K562 (cell line): ENCODE measurements around the gene CNKSR2. TPM values are rescaled to one million over a fixed set of nuclear protein-coding genes. Genes with fewer than 3 reads are reported as not detected.

Experiments used
- ATAC-seq: fragments of 200-7000 bp; cut with Tn5 transposase; 3 replicates; pipeline ENCODE4 v1.9.1; 2020; ENCODE audit warnings: moderate library complexity
- BruUV-seq: library from RNA; stranded (reverse); fragments of 400-500 nt; replicated peaks from 2 replicates; lab custom pipeline; 2021; lab: Mats Ljungman, UMichigan
- CTCF ChIA-PET: fragments of 300-600 bp; formaldehyde crosslinking; extraction: SDS; loops from one replicate; lab custom pipeline; 2021; ENCODE audit warnings: low intra/inter-chr PET ratio; lab: Yijun Ruan, JAX
- POLR2A ChIA-PET: fragments of 300-600, 350-650 bp; sonication (Branson Sonifier 250); formaldehyde crosslinking; extraction: SDS; loops from one replicate; lab custom pipeline; 2021; ENCODE audit warnings: antibody characterized with exemption, inconsistent platforms; lab: Yijun Ruan, JAX
- DNase-seq, 4 experiments: peaks; one replicate each; pipeline versions ENCODE4 v3.0.0 to v3.0.0-alpha.2; 2011 to 2018; ENCODE audit warnings: low spot score in 3 of 4, mixed read lengths in 3 of 4; ENCODE audit errors: extremely low read depth in 1 of 4
- FAIRE-seq: peaks from 2 replicates; lab custom pipeline; 2011; peaks lifted over from hg19 to GRCh38; lab: Jason Lieb, UNC
- H2AFZ ChIP-seq: 2 replicates; pipeline ENCODE4 v1.6.0; 2011; ENCODE audit warnings: low read depth, low read length, control low read depth, inconsistent platforms
- H3K27ac ChIP-seq: fragments of 200-600 bp; 3 replicates; pipeline ENCODE4 v1.8.0; 2011; ENCODE audit warnings: low read depth, mild to moderate bottlenecking, control low read depth, inconsistent platforms, low read length, moderate library complexity, mixed read lengths; ENCODE audit errors: extremely low read depth
- H3K27me3 ChIP-seq, 2 experiments: fragments of 300-600 bp in 1 of 2; 2 replicates in 1 of 2; 3 replicates in 1 of 2; pipeline versions ENCODE4 v1.6.0 to v1.8.0; 2011; ENCODE audit warnings: inconsistent platforms in 2 of 2, low read length in 2 of 2, mild to moderate bottlenecking in 1 of 2, mixed read lengths in 1 of 2, moderate library complexity in 1 of 2; ENCODE audit not compliant: control insufficient read depth in 2 of 2, insufficient read depth in 2 of 2
- H3K36me3 ChIP-seq: fragments of 300-600 bp; 3 replicates; pipeline ENCODE4 v1.8.0; 2011; ENCODE audit warnings: mild to moderate bottlenecking, low read length, inconsistent platforms; ENCODE audit not compliant: control insufficient read depth, insufficient read depth
- H3K4me1 ChIP-seq, 2 experiments: fragments of 200-600 bp in 1 of 2; replicated peaks in 1 of 2; 2 replicates in 1 of 2; 3 replicates in 1 of 2; pipeline versions ENCODE4 v1.5.1 to v1.8.0; 2011; ENCODE audit warnings: inconsistent platforms in 2 of 2, low read length in 2 of 2, mild to moderate bottlenecking in 1 of 2, mixed read lengths in 1 of 2, moderate library complexity in 1 of 2; ENCODE audit not compliant: control insufficient read depth in 2 of 2, insufficient read depth in 2 of 2
- H3K4me2 ChIP-seq: 2 replicates; pipeline ENCODE4 v1.6.1; 2011; ENCODE audit warnings: low read length, control low read depth, inconsistent platforms, mixed read lengths; ENCODE audit not compliant: insufficient read depth
- H3K4me3 ChIP-seq: fragments of 200-600 bp; sonication (generic), shearing (Covaris generic); 2 replicates; pipeline ENCODE4 v1.5.1; 2016; ENCODE audit warnings: control low read depth, inconsistent platforms
- H3K79me2 ChIP-seq: fragments of 200-600 bp; 3 replicates; pipeline ENCODE4 v1.8.0; 2011; ENCODE audit warnings: low read length, inconsistent platforms; ENCODE audit not compliant: control insufficient read depth, insufficient read depth
- H3K9ac ChIP-seq, 2 experiments: 2 replicates each; pipeline versions ENCODE4 v1.6.0 to v1.6.1; 2011; ENCODE audit warnings: low read depth in 2 of 2, low read length in 2 of 2, control low read depth in 1 of 2, inconsistent platforms in 1 of 2, mild to moderate bottlenecking in 1 of 2, mixed read lengths in 1 of 2; ENCODE audit not compliant: insufficient read depth in 1 of 2
- H3K9me1 ChIP-seq: one replicate; pipeline ENCODE4 v1.6.0; 2011; ENCODE audit warnings: inconsistent platforms, mild to moderate bottlenecking, low read length, moderate library complexity; ENCODE audit not compliant: control insufficient read depth, insufficient read depth
- H3K9me3 ChIP-seq: replicated peaks from 2 replicates; pipeline ENCODE4 v1.5.1; 2011; ENCODE audit warnings: low read depth, low read length, inconsistent platforms; ENCODE audit not compliant: control insufficient read depth, insufficient read depth
- H4K20me1 ChIP-seq: replicated peaks from 2 replicates; pipeline ENCODE4 v1.6.1; 2011; ENCODE audit warnings: low read length, inconsistent platforms, mixed read lengths; ENCODE audit not compliant: control insufficient read depth, insufficient read depth
- CBX1 ChIP-seq: sonication (generic); IDR thresholded peaks from 2 replicates; pipeline ENCODE4 v1.6.1; 2016; ENCODE audit warnings: antibody characterized with exemption, low read depth, mild to moderate bottlenecking
- FOXK1 ChIP-seq: sonication (generic); formaldehyde crosslinking; IDR thresholded peaks from 2 replicates; pipeline ENCODE4 v1.8.0; 2022; ENCODE audit warnings: missing genetic modification reagents, mild to moderate bottlenecking, borderline replicate concordance
- KAT7 ChIP-seq: sonication (generic); formaldehyde crosslinking; IDR thresholded peaks from 2 replicates; pipeline ENCODE4 v1.8.0; 2022; ENCODE audit warnings: missing genetic modification reagents, mild to moderate bottlenecking, borderline replicate concordance
- ZFP1 ChIP-seq: fragments of 450-650 bp; formaldehyde crosslinking; IDR thresholded peaks from 2 replicates; pipeline ENCODE4 v1.4.0; 2020; ENCODE audit warnings: mild to moderate bottlenecking, mixed read lengths
- ZNF408 ChIP-seq: fragments of 250-450 bp; sonication (Bioruptor Pico); IDR thresholded peaks from 2 replicates; pipeline ENCODE4 v1.4.0; 2020; ENCODE audit warnings: low read depth, mild to moderate bottlenecking, moderate library complexity
- WGBS: fragments of 100-300 bp; shearing (Covaris generic); methylation state at CpG from one replicate; pipeline ENCODE4 v1.1.6; 2016; ENCODE audit warnings: low coverage, mixed read lengths; ENCODE audit not compliant: insufficient coverage; ENCODE audit errors: missing lambda C conversion rate; 5-methylcytosine and 5-hydroxymethylcytosine counted together
- in situ Hi-C: fragments of 300-500 bp; cut with MboI; formaldehyde crosslinking; loops from 4 replicates; pipeline ENCODE4 v1.15.0; 2018; ENCODE audit warnings: inconsistent platforms, mixed read lengths
- intact Hi-C: fragments of 100-400 bp; cut with micrococcal nuclease; formaldehyde crosslinking; loops from 2 replicates; pipeline ENCODE4 v1.14.2; 2022
- polyA plus RNA-seq, 8 experiments: library from polyadenylated mRNA; depleted of rRNA in 4 of 8; stranded (reverse) in 5 of 8; unstranded in 3 of 8; fragments of >200 nt; fragmentation: Nextera tagmentation in 2 of 8; fragmentation: Illumina TruSeq in 1 of 8; extraction: Ambion mirVana in 2 of 8; extraction: Trizol in 1 of 8; gene quantifications; 2 replicates each; pipeline versions ENCODE4 v1.2.1 to v1.2.3, GENCODE V29; 2011 to 2014; ENCODE audit warnings: inconsistent platforms in 1 of 8, missing spikeins in 1 of 8
- total RNA-seq, 7 experiments: library from RNA; depleted of rRNA in 6 of 7; stranded (reverse); fragments of >200 nt in 6 of 7; fragmentation: Illumina TruSeq in 2 of 7; extraction: Trizol in 2 of 7; gene quantifications; 2 replicates each; pipeline versions ENCODE4 v1.2.1 to v1.2.3, GENCODE V29; 2011 to 2021; ENCODE audit warnings: low replicate concordance in 1 of 7

CNKSR2 gene
- total and polyA plus RNA-seq, 9 of the 15 experiments (the other 6 are each of a cell fraction or from before 2014, with no cell fraction given): not detected

DNA sequence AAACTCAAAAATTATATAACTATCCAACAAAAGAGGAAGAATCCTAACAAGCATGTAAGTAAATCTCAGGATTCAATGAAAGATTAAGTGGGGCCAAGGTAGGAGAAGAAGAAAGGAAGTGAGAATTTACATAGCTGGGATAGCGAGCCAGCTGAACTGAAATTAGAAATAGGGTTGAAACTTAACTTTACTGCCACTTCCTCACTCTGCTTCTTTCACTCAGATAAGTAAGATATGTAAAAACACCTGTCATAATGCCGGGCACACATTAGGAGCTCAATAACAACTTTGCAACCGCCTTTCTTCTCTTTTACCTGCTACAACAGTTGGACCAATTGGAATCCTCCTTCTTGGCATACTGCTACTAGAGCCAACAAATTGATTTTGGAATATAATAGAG is 129.4 kb downstream of the CNKSR2 start:
- no peaks in the 10 kb centered on the region for H3K9me1 ChIP-seq
- no peak overlapping the region for H2AFZ ChIP-seq
- no peak for DNase-seq
- H3K4me3 ChIP-seq: no peak overlapping the region
- no peak overlapping the region for H3K4me2 ChIP-seq
- in situ Hi-C loops (no loop called here), intact Hi-C loops (no loop called here)
- no peaks in the 10 kb centered on the region for H3K36me3 ChIP-seq
- ATAC-seq: no peak
- BruUV-seq: no TSS peak
- TF ChIP-seq FOXK1 (CRISPR knock-in tag): no peak
- H3K4me1 ChIP-seq: no peaks in the 10 kb centered on the region
- ChIA-PET CTCF (no interaction called here), POLR2A (no interaction called here)
- no peak for FAIRE-seq
- no peaks in the 10 kb centered on the region for H3K9me3 ChIP-seq
- no peak overlapping the region for H3K27ac ChIP-seq
- no peaks in the 10 kb centered on the region for H3K79me2 ChIP-seq
- no peaks in the 10 kb centered on the region for H4K20me1 ChIP-seq
- H3K27me3 ChIP-seq: no peaks in the 10 kb centered on the region
- H3K9ac ChIP-seq: no peak overlapping the region
- 10% methylated on average over 3 of the region's 3 CpGs for WGBS

DNA sequence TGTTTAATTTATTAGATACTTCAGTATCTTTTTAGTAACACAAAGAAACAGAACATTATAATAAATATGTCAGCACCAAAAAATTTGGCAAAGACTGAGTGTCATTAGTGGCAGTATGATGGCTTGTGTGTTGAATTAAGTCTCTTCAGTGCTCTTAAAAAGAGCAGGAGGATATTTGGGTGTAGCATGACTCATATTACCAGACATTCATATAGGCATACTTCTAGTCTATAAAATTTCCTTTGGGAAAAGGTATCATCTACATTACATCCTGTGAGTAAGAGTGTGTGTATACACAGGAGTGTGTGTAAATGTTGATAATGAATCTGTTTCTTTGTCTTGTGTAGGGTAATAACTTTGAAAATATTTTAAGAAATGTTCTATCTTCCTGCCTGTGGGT is 135.7 kb downstream of the CNKSR2 start:
- ChIA-PET CTCF (no interaction called here), POLR2A (no interaction called here)
- Histone ChIP-seq H3K4me3 (no peak overlapping the region), H3K79me2 (no peaks in the 10 kb centered on the region), H3K36me3 (no peaks in the 10 kb centered on the region), H3K4me1 (no peaks in the 10 kb centered on the region), H3K27ac (no peak overlapping the region), H4K20me1 (no peaks in the 10 kb centered on the region), H3K9me3 (no peaks in the 10 kb centered on the region), H3K27me3 (no peaks in the 10 kb centered on the region), H3K9ac (no peak overlapping the region), H2AFZ (no peak overlapping the region), H3K4me2 (no peak overlapping the region), H3K9me1 (no peaks in the 10 kb centered on the region)
- TF ChIP-seq CBX1: no peak
- TF ChIP-seq KAT7 (CRISPR knock-in tag): no peak
- no peak for TF ChIP-seq ZFP1 (CRISPR knock-in tag)
- TF ChIP-seq ZNF408 (CRISPR knock-in tag): no peak
- no peak for FAIRE-seq
- no TSS peak for BruUV-seq
- ATAC-seq: no peak
- no peak for DNase-seq
- intact Hi-C loops: no loop called here
- in situ Hi-C loops: no loop called here
